ENCODE measurements around the gene ERC2.
"Not testable (repeated sequence)": the region's sequence is repeated elsewhere in the genome, so short reads cannot be mapped to it uniquely, and the experiment has no call there.

Gene ERC2

GRCh38 chr3:55842204-55842603 is 626.1 kb downstream of the ERC2 start:
- Histone ChIP-seq H3K36me3 (ENCODE audit: low read length) (no peaks in the 10 kb centered on the region), H3K4me2 (ENCODE audit: low read depth, low read length, poor library complexity, severe bottlenecking) (no peak overlapping the region), H2AFZ (ENCODE audit: low read depth, low read length, severe bottlenecking) (no peak overlapping the region), H3K27me3 (ENCODE audit: low read length) (no peaks in the 10 kb centered on the region), H3K9ac (ENCODE audit: low read length) (no peak overlapping the region), H3K4me3 (ENCODE audit: insufficient read depth, low read length, poor library complexity, severe bottlenecking) (no peak overlapping the region), H3K79me2 (ENCODE audit: insufficient read depth, low read length) (no peaks in the 10 kb centered on the region), H3K27ac (ENCODE audit: low read depth, low read length) (no peak overlapping the region), H4K20me1 (ENCODE audit: low read depth, low read length) (no peaks in the 10 kb centered on the region), H3K9me3 (ENCODE audit: insufficient read depth, low read length) (no peaks in the 10 kb centered on the region), H3F3A (ENCODE audit: insufficient read depth) (no peaks in the 10 kb centered on the region), H3K9me2 (replicated peaks; ENCODE audit: insufficient read depth, low read length) (no peaks in the 10 kb centered on the region)
- no peak for TF ChIP-seq CTCF (IDR thresholded peaks at IDR 0.05; ENCODE audit: insufficient read depth, low read length, poor library complexity, severe bottlenecking)
- no peak for TF ChIP-seq EZH2phosphoT487 (conservative IDR thresholded peaks at IDR 0.05; ENCODE audit: low read length)

GRCh38 chr3:55831876-55832275 is 636.4 kb downstream of the ERC2 start:
- not testable (repeated sequence) for H3K27ac ChIP-seq (ENCODE audit: low read depth, low read length); H3K9me3 ChIP-seq (ENCODE audit: insufficient read depth, low read length); H2AFZ ChIP-seq (ENCODE audit: low read depth, low read length, severe bottlenecking); H3K79me2 ChIP-seq (ENCODE audit: insufficient read depth, low read length); H3K27me3 ChIP-seq (ENCODE audit: low read length); H3K4me2 ChIP-seq (ENCODE audit: low read depth, low read length, poor library complexity, severe bottlenecking); H3K9ac ChIP-seq (ENCODE audit: low read length); H4K20me1 ChIP-seq (ENCODE audit: low read depth, low read length); H3K9me2 ChIP-seq (replicated peaks; ENCODE audit: insufficient read depth, low read length); H3K36me3 ChIP-seq (ENCODE audit: low read length); H3K4me3 ChIP-seq (ENCODE audit: insufficient read depth, low read length, poor library complexity, severe bottlenecking); H3F3A ChIP-seq (ENCODE audit: insufficient read depth)

GRCh38 chr3:55828712-55829111 is 639.6 kb downstream of the ERC2 start:
- Histone ChIP-seq H3K79me2 (ENCODE audit: insufficient read depth, low read length) (no peaks in the 10 kb centered on the region), H3K4me2 (ENCODE audit: low read depth, low read length, poor library complexity, severe bottlenecking) (no peak overlapping the region), H3K27ac (ENCODE audit: low read depth, low read length) (no peak overlapping the region), H2AFZ (ENCODE audit: low read depth, low read length, severe bottlenecking) (no peak overlapping the region), H3K36me3 (ENCODE audit: low read length) (no peaks in the 10 kb centered on the region), H3K4me3 (ENCODE audit: insufficient read depth, low read length, poor library complexity, severe bottlenecking) (no peak overlapping the region), H3K9me2 (replicated peaks; ENCODE audit: insufficient read depth, low read length) (0 out of 2 replicates have a peak, but pooled peaks cover 3% of the 10 kb centered on the region), H3K27me3 (ENCODE audit: low read length) (no peaks in the 10 kb centered on the region), H4K20me1 (ENCODE audit: low read depth, low read length) (no peaks in the 10 kb centered on the region), H3K9ac (ENCODE audit: low read length) (no peak overlapping the region), H3F3A (ENCODE audit: insufficient read depth) (no peaks in the 10 kb centered on the region), H3K9me3 (ENCODE audit: insufficient read depth, low read length) (no peaks in the 10 kb centered on the region)
- TF ChIP-seq EZH2phosphoT487 (conservative IDR thresholded peaks at IDR 0.05; ENCODE audit: low read length) (no peak), CTCF (IDR thresholded peaks at IDR 0.05; ENCODE audit: insufficient read depth, low read length, poor library complexity, severe bottlenecking) (no peak)

DNA sequence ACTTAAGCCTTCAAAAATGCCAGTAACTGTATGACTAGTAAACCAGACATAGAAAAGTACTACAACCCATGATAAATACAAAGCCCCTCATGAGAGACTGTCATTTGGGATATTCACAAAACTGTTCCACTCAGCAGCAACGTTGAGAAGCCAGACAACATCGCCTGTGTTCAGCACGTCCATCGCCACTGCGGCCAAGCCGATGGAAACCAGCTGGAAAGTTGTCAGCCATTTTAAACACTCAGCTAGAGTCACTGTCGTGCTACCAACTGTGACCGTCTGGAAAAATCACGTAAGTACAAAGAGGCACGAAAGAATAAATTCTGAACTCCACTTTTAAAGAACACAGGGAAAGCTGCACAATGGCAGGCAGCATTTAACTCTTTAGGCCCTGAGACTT is 640.5 kb downstream of the ERC2 start:
- Histone ChIP-seq H3F3A (ENCODE audit: insufficient read depth) (no peaks in the 10 kb centered on the region), H3K27me3 (ENCODE audit: low read length) (no peaks in the 10 kb centered on the region), H3K4me3 (ENCODE audit: insufficient read depth, low read length, poor library complexity, severe bottlenecking) (no peak overlapping the region), H2AFZ (ENCODE audit: low read depth, low read length, severe bottlenecking) (no peak overlapping the region), H3K27ac (ENCODE audit: low read depth, low read length) (no peak overlapping the region), H3K9me2 (replicated peaks; ENCODE audit: insufficient read depth, low read length) (0 out of 2 replicates have a peak, but pooled peaks cover 3% of the 10 kb centered on the region), H3K9me3 (ENCODE audit: insufficient read depth, low read length) (no peaks in the 10 kb centered on the region), H3K79me2 (ENCODE audit: insufficient read depth, low read length) (no peaks in the 10 kb centered on the region), H3K4me2 (ENCODE audit: low read depth, low read length, poor library complexity, severe bottlenecking) (no peak overlapping the region), H4K20me1 (ENCODE audit: low read depth, low read length) (no peaks in the 10 kb centered on the region), H3K36me3 (ENCODE audit: low read length) (no peaks in the 10 kb centered on the region), H3K9ac (ENCODE audit: low read length) (no peak overlapping the region)
- no peak for TF ChIP-seq CTCF (IDR thresholded peaks at IDR 0.05; ENCODE audit: insufficient read depth, low read length, poor library complexity, severe bottlenecking)
- no peak for TF ChIP-seq EZH2phosphoT487 (conservative IDR thresholded peaks at IDR 0.05; ENCODE audit: low read length)

Measured in SU-DHL-6 (cell line).